T-helper 2 cell (primary cell): ENCODE data around the gene SNX11.

Experiments
- DNase-seq, 5 experiments: peaks; one replicate each; pipeline versions ENCODE4 v3.0.0 to v3.0.0-alpha.2; 2012 to 2022

Gene SNX11

DNA sequence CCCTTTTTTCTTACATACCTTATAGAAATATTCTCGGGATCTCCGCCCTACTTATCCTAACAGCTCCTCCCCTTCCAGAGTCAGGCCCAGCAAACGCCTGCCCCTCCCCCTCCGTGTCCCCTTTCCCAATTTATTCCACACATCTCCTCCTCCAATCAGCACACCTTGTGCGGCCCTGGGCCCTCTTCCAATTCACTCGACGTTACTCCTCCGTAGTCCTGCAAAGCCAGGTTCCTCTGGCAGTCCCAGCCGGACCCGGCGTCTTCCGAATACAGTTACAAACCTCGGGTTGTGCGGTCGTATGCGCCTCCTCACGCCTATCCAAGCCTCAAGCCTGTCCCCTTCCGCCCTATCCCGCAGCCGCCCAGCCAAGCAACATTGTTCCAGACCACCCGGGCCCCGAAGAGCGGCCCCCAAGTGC is 7.0 kb upstream of the SNX11 start:
- DNase-seq: no peak

DNA sequence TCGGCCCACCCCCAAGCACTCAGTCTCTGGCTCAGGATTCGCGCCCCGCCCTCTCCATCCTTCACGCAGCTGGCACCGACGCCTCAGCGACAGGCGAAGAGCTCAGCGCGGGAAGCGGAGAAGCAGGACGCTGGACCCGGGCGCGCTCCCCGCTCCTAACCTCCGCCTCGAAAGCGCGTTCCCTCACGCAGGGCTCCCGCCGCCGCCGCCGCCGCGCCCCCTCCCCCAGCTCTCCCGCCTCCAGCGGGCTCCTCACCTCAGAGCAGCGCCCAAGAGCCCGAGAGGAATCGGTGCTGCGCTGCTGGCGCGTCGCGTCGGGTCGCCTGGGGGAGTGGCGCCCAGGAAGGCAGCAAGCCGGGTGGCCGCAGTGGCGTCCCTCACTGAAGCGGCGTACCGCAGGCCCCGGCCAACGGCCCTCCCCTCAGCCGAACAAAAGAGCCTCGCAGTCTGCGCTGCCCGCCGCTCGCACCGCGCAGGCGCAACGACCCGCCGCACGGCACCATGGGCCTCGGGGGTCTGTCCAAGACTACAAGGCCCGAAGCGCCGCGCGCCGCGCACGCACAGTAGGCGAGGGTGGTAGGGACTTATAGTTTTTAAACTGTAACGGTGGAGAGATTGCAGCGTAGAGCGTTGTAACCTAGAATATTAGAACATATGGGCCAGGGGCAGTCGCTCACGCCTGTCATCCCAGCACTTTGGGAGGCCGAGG is 6.4 kb upstream of the SNX11 start, which contains the start of gene CBX1:
Gene CBX1, minus strand, starts transcription at position 467 of the 709 bp plus-strand sequence. CDS start 24,474 bp downstream, outside the sequence.
- DNase-seq: peak; percentile 85 to 98 (median 90)

DNA sequence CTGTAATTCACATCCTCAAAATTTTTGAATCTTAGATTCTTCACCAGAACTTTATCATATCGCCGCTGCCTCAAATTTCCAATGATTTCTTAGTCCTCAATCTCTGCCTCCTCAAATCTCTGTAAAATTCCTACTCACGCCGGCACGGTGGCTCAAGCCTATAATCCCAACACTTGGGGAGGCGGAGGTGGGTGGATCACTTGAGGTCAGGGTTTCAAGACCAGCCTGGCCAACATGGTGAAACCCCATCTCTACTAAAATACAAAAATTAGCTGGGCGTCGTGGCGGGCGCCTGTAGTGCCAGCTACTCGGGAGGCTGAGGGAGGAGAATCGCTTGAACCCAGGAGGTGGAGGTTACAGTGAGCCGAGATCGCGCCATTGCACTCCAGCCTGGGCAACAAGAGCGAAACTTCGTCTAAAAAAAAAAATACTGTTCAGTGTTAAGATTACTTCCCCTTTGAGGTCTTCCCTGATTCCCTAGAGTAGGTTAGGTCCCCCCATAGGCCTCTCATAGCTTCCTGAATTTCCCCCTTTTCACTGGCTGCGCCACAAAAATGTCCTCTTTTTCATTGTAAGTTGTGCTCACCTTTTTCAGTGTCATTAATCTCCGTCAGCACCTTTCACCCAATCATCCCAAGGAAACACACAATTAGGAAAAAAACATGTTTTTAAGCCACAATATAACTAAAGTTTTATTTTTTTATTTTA is 5.4 kb upstream of the SNX11 start:
- DNase-seq: no peak

DNA sequence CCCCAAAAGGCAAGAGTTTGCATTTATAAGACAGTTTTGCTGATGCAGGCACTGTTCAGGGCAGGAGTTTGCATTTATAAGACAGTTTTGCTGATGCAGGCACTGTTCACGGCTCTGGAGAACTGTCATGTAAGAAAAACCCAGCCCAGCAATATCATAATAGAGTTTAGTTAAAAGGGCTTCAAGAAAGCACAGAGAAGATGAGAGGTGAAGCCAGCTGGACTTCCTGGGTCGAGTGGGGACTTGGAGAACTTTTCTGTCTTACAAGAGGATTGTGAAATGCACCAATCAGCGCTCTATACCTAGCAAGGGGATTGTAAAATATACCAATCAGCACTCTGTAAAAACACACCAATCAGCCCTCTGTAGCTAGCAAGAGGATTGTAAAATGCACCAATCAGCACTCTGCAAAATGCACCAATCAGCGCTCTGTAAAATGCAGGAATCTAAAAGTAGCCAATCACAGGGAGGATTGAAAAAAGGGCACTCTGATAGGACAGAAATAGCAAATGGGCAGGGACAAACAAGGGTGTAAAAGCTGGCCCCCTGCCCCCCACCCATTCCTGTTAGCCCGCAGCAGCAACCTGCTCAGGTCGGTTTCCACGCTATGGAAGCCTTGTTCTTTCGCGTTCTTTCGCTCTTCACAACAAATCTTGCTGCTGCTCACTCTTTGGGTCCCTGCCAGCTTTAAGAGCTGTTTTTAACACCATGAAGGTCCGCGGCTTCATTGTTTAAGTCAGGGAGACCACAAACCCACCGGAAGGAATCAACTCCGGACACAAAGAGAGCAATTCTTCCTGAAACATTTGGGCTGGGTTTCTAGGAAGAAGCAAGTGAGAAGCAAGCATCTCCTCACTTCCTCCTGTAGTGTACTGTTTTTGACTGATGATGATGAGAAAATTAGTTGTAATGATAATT is 4.5 kb upstream of the SNX11 start:
- DNase-seq: peak in 2 of 5 experiments; percentile 18 to 52

DNA sequence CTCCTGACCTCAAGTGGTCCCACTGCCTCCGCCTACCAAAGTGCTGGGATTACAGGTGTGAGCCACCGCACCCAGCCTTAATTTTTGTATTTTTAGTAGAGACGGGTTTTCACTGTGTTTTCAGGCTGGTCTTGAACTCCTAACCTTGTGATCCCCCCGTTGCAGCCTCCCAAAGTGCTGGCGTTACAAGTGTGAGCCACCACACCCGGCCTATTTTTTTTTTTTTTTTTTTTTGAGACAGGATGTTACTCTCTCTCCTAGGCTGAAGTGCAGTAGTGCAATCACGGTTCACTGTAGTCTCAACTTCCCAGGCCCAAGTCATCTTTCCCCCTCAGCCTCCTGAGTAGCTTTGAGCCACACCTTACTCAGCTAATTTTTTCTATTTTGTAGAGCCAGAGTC is 3.1 kb upstream of the SNX11 start:
- DNase-seq: peak in 1 of 5 experiments; percentile 17

DNA sequence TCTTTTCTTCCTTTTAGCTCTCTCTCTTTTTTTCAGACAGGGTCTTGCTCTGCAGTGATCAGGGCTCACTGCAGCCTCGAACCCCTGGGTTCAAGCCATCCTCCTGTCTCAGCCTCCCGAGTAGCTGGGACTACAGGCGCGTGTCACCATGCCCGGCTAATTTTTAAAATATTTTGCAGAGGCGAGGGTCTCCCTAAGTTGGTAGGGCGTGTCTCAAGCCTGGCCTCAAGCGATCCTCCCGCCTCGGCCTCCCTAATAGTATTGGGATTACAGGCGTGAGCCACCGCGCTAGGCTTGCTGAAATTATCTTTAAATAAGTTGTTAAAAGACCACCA is 797 bp upstream of the SNX11 start:
- DNase-seq: no peak

DNA sequence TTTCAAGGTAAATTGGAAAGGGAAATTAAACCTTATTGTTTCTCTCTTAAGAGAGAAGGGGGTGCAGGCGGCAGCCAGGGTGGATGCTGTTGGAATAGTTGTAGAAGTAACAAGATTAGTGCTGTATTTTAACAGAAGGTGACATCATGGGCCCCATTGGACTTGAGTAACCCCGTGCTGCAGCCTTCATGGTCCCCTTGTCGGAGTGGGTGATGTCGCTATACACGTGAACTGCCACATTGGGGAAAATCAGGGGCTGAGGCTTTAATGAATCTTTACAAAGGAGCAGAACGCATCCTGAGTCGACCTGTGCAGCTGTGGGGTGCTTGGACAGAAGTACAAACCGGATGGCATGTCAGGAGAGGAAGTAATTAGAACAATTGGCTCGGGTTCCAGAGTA is 3.2 kb downstream of the SNX11 start:
- no peak for DNase-seq

DNA sequence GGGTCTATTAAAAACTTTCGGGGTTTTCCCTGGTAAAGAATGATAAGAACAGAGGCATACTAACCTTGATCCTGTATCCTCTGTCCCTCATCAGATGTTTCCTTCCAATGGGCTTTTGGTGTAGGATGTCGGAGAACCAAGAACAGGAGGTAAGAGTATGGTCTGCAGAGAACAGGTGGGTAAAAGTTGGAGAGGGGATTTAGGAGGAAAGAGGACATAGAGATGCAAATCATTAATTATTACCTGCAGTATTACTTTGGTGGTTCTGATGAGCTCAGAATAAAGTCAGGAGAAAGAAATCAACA is 4.3 kb downstream of the SNX11 start:
- DNase-seq: no peak

DNA sequence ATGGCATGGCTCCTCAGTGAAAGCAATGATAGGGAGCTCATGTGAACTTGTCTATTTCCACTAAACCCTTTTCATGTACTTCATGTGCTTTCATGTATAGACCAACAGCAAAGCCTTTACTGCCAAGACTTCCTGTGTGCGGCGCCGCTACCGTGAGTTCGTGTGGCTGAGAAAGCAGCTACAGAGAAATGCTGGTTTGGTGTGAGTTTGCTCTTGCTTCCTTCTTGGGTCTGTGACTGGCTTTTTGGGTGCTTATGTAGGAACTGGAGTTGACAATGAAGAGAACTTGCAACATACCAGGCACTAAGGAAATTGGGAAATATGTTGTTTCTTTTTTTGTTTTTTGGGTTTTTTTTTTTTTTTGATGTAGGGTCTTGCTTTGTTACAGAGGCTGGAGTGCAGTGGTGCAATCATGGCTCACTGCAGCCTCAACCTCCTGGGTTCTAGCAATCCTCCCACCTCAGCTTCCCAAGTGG is 5.7 kb downstream of the SNX11 start:
- DNase-seq: peak in 2 of 5 experiments; percentile 15 to 86

DNA sequence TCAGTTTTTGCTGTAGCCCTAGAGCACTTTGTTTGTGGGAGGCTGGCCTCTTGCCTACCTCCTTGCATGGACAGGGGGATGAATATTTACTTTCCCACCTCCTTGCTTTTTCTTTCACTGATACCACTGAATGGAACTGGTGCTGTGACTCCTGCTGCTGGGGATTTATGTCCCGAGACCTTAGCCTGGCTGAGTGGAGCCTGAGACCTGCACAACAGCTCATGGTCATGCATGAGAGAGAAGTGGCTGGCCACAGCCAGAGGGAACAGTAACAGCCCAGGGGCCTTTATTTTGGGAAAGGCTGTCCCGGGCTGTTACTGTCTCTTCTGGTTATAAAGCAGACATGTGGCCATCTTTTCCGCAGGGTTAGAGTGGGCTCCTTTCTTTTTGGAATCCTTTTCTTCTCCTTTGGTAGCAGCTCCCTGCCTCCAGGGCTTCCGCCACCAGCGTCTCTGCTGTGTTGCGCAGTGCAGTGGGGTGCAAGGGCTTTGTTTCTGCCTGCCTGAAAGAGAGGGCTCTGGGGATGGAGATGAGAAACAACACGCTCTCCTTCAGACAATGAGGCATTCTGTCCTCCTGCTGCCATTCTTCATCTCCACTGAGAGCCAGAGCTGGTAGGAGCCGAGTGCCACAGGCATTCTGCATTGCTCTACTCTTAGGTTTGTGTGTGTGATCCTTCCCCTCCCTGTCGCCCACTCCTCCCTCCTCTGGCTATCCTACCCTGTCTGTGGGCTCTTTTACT is 14.5 kb downstream of the SNX11 start:
- DNase-seq: no peak

DNA sequence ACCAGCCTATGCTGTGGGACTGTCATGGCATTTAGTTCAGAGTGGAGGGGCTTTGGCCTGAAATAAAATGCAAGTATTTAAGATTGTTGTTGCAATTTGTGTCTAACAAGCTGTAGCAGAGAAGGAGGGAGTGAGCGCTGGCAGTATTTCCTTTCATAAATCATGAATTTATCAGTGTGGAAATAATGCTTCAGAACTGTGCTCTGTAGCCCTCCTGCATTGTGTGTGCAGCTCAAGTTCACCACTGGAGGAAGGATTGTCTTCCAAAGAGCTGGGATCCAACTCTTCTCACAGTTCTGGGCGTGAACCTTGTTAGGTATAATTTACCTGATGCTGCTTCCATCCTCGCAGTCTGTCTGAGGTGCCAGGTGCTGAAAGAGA is 15.1 kb downstream of the SNX11 start:
- DNase-seq: no peak

DNA sequence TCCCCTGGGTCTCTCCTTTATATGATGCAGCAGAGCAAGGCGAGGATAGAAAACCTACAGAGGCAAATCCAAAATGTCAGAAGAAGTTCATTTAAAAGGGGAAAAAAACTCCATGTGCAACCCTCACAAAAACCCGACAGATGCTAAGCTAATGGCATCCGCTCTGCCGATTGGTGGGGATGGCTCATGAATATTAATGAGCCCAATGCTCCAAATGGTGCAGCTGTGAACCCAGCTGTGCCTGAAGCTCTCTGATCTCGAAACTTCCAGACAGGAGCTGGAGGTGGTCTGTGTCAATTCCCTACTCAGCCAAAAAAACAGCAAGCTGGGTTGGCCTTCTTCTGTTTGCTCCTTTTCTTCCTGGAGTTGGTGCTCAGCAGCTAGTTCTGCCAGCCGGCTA is 15.5 kb downstream of the SNX11 start:
- no peak for DNase-seq

DNA sequence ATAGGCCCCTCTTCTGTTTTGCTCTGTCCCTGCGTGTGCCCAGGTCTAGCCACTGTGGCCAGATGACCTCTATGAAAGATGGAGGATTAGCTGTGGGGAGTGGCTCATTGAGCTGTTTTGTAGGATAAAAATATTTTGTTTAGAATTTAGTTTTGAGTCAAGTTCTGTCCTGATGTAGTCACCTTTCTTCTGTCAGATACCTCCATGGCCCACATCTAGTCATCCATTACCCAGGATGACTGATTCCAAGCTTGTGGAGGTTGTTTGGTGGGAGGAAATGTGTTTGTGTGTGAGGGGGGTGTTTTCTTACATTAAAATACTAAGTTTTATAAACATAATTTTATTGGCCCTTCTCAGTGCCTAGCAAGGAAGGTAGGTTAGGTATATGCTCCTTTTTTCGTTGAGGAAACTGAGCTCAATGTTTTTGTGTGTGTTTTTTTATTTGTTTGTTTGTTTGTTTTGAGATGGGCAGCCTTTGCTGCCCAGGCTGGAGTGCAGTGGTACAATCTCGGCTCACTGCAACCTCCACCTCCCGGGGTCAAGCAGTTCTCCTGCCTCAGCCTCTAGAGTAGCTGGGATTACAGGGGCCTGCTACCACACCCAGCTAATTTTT is 16.3 kb downstream of the SNX11 start:
- DNase-seq: peak in 1 of 5 experiments; percentile 44

DNA sequence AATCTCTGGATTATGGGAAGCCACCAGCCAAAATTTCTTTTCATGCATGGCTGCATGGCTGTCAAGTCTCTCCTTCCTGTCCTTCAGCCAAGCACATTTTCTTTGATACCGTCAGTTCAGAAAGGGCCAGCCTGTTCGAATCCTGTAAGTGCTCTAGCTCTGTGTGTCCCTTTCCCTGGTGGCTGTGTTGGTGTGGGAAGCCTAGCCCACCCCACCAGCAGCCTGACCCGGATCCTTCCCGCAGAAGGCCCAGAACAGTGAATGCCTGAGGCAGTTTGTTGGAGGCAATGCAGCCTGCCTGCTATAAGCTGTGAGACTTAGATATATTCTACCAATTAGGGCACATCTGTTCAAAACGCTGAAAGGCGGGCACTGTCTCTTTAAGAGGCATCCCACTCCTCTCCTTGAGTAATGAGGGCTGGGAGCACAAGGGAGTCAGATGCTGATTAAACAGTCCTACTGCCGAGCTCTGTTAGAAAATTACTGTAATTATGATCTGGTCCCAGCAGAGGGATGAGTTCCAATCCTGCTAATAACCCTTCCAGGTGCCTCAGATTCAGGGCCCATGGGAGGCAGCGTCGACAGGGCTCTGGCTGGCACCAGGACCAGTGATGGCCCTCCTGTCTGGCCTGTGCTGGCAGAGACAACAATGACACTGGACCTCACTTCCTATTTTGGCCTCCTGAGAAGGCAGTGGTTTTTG is 18.4 kb downstream of the SNX11 start:
- DNase-seq: no peak

DNA sequence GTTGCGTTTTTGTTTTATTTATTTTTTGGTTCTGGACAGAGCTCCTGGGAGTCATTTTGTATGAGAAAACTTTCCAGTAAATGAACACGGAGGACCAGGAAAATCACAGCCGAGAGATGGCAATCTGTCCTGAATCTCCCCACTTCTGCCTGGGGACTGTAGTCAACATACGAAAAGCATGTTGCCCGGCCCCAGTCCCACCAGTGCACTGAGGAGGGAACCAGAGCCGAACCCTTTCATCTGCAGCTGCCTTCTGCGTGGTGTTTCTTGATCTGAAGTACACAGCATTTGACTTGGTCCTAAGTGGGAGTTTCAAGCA is 18.9 kb downstream of the SNX11 start:
- DNase-seq: no peak

DNA sequence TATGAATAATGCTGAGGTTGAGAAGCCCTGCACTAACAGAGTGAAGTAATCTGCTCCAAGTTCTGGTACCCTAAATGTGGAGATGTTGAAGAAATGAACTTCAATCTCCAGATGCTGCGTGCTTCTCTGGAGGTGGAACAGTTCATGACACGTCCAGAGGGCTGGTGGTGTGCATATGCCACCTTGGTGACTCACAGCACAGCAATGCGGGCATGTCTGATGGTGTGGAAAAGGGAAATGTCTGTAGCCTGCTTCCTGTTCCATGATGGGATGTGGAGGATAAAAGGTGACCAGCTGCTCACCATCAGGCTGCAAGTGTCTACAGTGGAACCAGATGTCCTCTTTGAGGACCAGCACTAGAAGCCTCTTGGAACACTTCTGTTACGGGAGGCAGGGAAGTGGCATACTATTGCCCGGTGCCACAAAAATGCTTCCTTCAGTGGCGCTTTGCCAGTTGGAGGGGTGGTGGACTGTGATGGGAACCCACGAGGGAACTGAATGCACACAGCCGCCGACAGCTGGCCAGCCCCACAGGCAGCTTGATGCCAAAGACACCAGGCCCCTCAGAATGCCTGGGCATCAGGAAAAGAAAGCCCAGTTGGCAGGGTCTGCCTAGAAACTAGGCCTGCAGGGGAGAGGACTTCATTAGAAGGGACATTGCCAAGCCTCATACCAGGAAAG is 19.9 kb downstream of the SNX11 start:
- DNase-seq: no peak

DNA sequence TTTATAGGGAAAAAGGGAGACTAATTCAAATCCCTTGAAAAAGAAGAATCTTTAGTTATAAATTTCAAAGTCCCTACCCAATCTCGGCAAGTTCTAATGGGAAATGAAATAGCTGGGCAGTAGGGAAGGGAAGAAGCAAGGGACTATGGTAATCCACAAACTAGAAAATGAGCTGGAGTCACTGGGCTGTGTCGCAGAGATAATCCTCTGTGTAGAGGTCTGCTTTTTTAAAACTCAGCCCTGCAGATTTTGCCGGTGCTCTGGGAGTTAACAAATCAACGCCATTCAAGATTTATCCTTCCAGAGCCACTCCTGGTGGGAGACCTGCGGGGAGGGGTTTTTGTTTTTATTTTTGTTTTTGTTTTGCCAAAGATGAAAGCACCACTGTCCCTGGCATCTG is 20.8 kb downstream of the SNX11 start:
- no peak for DNase-seq

DNA sequence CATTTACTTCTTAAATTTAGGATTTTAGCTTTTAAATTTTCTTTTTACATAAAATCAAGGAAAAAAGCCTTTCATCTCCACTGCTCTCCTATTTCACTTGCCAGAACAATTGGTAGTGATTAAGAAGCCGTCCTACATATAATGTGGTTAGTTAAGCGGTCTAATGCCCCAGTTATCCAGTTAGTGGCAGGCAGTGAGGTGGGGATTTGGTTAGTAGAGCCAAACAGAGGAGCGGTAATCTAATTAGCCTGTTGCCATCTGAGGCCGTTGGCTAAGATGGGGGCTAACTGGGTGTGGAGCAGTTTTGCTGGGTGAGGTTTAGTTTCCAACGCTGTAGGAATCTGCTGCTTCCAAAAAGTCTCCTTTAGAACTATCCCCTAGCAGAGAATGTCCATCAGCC is 22.4 kb downstream of the SNX11 start:
- DNase-seq: no peak

DNA sequence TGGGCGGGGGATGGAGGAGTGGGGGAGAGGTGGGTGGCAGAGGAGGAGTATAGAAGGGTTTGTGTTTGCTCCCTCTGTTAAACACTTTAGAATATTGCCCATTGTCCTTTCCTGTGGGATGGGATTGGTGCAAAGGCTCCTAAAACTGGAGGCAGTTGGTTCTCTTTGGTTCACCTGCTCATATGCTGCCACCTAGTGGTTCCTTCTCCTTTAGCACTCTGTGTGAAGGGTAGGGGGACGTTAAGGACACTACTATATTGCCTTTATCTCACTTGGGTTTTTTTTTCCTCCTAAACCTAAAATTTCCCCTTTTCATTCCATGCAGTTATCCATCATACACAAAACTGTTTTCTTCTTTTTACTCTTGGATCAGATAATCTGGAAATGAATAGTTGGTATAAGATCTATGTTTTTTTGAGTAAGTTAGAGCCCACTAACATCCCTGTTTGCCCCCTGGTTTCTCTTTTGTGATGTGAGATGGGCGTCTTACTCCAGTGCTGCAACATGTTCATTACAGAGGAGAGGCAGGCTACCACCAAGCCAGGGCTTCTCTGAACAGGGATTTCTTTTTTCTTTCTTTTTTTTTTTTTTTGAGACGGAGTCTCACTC is 23.8 kb downstream of the SNX11 start:
- DNase-seq: peak in 4 of 5 experiments; percentile 11 to 59 (median 24)

DNA sequence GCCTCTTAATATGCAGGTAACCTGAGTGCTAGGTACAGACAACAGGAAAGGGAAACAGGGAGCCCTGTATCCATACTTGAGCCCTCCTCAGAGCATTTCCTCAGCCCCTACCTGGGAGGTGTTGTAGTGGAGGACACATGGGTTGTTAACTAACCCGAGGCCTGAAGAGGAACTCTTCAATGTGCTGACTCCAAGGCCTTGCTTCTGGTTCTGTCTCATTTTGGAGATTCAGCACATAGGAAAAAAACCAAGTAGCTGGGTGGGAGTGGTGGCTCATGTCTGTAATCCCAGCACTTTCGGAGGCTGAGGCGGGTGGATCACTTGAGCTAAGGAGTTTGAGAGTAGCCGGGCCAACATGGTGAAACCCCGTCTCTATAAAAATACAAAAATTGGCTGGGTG is 24.8 kb downstream of the SNX11 start:
- DNase-seq: no peak
